ENCODE results near the gene ZNF215.
"Not testable (repeated sequence)": the region's sequence is repeated elsewhere in the genome, so short reads cannot be mapped to it uniquely, and the experiment has no call there.

The ZNF215 gene

GRCh38 chr11:6943131-6943530 lies 16.9 kb downstream of the ZNF215 start:
- no peak for DNase-seq

- DNase-seq: not testable (repeated sequence)
Observed at GRCh38 chr11:6954248-6954647, 28.0 kb downstream of the ZNF215 start.

DNA sequence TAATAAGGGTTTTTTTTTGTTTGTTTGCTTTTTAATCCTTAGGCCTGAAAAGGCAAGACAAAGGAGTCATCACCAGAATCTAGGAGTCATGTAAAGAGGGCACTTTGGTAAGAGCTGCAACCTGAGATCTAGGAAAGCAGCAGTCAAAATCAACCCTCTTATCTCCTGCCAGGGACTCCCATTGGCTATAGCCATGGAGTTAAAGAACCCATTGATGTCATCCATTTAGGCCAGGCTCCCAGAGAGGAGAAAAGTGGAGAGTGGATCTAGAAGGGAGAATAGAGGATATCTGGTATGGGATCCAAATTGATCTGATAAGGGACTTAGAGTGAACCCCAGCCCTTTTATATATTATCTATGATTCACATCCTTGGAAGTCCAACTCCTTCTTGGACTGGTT lies 35.9 kb downstream of the ZNF215 start:
- DNase-seq: no peak

DNA sequence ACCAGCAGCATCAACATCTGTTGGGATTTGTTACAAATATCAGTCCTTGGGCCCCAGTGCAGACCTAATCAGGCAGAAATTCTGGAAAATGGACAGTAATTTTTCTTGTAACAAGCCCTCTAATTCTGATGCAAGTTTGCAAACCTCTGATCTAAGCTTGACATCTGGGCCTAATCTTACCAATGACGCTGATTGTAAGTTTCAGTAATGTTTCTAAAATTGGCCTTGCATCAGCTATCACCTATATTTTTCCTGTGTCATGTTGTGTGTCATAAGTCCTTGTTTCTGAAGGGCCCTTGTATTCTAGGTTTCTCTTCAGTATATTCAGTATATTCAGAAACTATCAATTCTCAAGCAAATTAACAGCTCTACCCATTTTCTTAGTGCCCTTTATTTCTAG lies 36.4 kb downstream of the ZNF215 start:
- no peak for DNase-seq

GRCh38 chr11:6968816-6969215 lies 42.6 kb downstream of the ZNF215 start:
- no peak for DNase-seq

DNA sequence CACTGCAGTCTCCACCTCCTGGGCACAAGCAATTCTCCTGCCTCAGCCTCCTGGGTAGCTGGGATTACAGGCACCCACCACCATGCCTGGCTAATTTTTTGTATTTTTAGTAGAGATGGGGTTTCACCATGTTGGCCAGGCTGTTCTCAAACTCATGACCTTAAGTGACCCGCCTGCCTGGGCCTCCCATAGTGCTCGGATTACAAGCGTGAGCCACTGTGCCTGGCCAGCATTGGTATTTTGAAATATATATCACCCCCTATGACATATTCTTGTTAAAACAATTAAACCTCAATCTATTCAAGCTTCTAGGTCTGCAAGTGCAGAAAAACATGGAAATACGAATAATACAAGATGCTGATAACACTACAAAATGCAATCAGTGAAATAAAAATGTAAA lies 43.6 kb downstream of the ZNF215 start:
- DNase-seq: not testable (repeated sequence)

GRCh38 chr11:6979365-6979764 lies 53.1 kb downstream of the ZNF215 start:
- no peak for DNase-seq

DNA sequence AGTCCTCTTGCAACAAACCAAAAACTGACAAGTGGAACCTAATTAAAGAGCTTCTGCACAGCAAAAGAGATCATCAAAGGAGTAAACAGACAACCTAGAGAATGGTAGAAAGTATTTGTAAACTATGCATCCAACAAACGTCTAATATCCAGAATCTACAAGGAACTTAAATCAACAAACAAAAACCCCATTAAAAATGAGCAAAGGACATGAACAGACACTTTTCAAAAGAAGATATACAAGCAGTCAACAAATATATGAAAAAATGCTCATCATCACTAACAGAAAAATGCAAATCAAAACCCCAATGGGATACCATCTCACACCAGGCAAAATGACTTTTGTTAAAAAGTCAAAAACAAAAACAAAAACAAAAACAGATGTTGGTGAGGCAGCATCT lies 60.3 kb downstream of the ZNF215 start:
- DNase-seq: no peak

- DNase-seq: no peak
Observed at GRCh38 chr11:6988506-6988905, 62.3 kb downstream of the ZNF215 start.

DNA sequence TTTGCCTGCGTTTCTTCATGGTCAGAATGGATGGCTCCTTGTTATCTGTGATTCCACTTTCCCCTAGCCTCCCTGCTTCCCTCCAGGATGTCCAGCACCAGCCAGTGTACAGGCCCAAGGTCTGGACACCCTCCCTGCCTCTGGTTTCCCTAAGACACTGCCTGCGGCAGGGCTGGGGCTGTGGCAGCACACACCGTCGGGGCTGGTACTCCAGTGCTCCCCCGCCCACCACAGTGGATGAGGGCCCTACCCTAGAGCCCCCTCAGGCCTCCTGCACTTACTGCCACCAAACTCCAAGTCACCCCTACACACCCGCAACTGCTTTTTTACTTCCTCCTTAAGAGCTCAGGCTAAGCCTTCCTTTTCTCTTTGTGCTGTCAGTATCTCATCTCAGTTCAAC lies 65.0 kb downstream of the ZNF215 start:
- DNase-seq: no peak

DNA sequence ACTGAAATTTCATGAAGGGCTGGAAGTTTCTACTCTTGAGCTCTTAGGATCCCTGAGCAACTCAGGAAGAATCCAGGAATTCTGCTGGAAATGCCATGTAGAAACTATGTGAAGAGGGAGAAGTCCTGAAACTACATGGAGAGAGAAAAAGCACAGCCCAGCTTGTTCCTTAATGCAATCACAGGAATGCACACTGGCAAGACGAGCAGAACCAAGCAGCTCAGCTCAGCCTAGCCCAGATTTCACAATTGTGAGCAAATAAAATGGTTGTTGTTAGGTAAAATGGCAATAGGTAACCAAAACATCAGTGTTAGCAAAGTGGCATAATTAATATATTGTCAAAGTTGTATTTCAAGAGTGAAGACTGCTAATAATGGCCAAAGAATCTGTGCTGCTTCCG lies 65.8 kb downstream of the ZNF215 start:
- no peak for DNase-seq

DNA sequence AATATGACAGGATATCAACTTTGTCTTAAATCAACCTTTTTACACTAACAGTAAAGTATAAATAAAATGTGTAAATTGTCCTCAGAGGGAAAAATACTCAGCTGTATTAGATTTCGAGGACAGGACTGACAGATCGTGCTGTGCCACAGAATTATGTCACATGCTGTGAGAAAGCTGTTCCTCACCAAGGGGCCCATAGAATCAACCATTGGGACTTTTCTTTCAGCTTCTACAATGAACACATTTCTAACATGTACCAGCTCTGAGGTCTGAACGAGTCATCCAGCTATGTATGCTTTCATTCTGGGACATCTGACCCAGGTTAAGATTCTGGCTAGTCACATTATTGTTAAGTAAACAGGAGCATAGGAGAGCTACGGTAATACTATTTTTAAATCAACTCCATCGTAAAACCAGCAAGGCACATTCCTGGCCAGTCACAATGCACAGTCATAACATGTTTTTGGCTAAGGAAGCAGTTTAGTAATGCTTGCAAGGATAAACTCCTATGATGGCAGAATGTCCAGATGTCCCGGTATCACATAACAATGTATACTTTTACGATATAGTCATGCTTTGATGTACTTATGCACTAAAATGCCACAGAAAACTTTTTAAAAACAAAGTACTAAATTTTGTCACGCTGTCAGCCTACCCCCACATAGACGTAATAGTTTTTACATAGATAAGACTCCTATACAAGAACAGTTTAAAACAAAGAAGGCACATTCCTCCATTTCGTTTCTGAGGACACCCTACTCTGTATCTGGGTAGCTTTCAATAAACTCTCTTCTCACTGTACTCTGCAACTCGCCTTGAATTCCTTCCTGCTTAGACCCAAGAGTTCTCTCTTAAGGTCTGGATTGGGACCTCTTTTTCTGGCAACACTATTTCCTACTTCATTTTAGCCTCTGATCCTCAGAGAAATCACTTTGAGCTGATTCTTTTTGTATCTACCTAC lies 66.5 kb downstream of the ZNF215 start:
- no peak for DNase-seq

- no peak for DNase-seq
Observed at GRCh38 chr11:6995703-6996102, 69.5 kb downstream of the ZNF215 start.

- DNase-seq: no peak
Observed at GRCh38 chr11:7004482-7004881, 78.3 kb downstream of the ZNF215 start.

All from activated gamma-delta T cell (primary cell).